Activated CD4-positive, alpha-beta T cell treated with anti-CD3 and anti-CD28 coated beads, Interleukin-10, Interleukin-2, amounts not matched to agents 100 ng/mL and 50 ng/mL, durations not matched to agents 16 hours and 8 hours (primary cell): Measurements from ENCODE around the gene MAN2B1.
"Not testable (repeated sequence)": the region's sequence is repeated elsewhere in the genome, so short reads cannot be mapped to it uniquely, and the experiment has no call there.

Experiments
- DNase-seq: peaks from one replicate; pipeline ENCODE4 v3.0.0-alpha.2; 2020

The MAN2B1 gene

DNA sequence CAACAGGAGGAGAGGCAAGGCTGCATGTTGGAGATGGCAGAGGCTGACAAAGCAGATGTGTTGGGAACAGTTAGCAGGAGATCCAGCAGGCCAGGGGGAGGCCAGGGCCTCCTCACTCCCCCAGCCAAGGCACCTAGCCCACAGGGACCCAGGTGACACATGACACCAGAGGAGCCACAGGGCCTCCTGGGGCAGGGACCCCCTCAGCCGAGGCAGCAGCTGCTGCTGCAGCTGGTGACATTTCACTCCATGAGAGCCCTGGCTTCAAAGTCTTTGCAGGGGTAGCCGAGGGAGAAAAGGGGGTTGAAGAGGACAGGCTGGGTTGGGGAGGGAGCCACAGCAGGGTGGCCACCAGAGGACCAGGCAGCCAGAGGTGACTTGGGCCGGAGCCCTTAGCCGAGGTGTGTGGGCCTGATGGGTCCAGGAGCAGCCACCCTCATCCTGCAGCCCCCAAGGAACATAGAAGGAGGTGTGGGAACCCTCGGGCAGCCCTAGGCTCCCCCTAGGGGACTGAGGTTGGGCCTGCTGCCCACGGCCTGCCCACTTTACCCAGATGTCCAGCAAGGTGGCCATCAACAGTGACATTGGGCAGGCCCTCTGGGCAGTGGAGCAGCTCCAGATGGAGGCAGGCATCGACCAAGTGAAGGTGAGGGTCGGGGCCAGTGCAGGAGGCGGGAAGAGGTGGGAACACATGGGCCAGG lies 21.1 kb upstream of the MAN2B1 start, which contains the start of gene GNG14:
GNG14 (plus strand) TSS at position 503 of the 701 bp plus-strand sequence; CDS start at position 554, 51 bp downstream.
- DNase-seq: no peak

DNA sequence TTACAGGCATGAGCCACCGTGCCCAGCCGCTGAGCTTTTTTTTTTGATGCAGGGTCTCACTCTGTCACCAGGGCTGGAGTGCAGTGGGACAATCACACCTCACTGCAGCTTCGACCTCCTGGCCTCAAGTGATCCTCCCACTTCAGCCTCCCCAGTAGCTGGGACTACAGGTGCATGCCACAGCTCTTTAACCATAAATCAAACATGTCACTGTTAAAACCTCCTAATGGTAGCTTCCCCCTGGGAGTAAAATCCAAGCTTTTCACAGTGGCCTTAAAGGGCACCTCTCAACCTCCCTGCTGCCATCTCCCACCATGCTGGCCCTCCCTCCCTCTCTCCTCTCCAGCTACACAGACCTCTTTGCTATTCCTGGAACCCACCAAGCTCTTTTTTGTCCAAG lies 19.3 kb upstream of the MAN2B1 start:
- DNase-seq: no peak

GRCh38 chr19:12681074-12681987 lies 14.8 kb upstream of the MAN2B1 start, which contains the start of gene DHPS:
Gene DHPS (minus strand): TSS chr19:12681880. CDS start chr19:12681766, 114 bp downstream.
- peak; percentile 96 for DNase-seq

DNA sequence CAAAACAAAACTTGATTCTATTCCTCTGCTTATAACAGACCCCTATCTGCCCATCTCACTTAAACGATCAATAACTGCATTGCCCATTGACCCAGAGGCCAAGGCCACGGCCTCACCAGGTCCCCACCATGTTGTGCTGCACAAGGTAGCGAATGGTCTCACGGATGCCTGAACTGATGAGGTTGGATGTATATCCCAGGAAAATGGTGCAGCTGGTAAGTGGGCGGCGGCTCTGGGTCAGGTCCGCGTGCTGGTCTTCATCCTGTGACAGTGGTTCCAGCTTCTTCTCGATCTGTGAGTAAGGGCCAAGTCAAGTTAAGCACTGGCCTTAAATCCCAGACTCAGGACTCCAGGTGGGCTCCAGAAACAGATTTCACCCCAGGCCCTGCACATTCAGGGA lies 13.5 kb upstream of the MAN2B1 start:
- no peak for DNase-seq

GRCh38 chr19:12678039-12678438 lies 11.5 kb upstream of the MAN2B1 start:
- not testable (repeated sequence) for DNase-seq

GRCh38 chr19:12676928-12677327 lies 10.4 kb upstream of the MAN2B1 start:
- no peak for DNase-seq

DNA sequence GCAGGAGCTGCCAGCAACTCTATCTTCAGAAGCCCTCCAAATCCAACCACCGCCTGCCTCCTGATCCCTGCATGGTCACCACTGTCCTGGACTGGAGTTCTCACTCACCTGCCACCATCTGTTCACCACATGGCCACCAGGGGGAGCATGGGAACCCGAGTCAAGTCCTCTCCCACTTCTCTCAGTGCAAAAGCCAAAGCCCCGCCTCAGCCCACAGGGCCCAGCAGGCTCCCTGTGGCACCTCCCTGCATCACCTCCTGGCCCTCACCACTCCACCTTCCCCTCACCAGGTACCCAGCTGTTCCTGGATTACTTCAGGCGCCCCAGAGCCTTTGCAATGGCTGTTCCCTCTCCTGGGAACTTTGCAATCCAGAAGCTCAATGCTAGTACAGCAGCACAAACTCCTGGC lies 9.8 kb upstream of the MAN2B1 start:
- DNase-seq: peak; percentile 91

- no peak for DNase-seq
Observed at GRCh38 chr19:12675940-12676339, 9.4 kb upstream of the MAN2B1 start.

DNA sequence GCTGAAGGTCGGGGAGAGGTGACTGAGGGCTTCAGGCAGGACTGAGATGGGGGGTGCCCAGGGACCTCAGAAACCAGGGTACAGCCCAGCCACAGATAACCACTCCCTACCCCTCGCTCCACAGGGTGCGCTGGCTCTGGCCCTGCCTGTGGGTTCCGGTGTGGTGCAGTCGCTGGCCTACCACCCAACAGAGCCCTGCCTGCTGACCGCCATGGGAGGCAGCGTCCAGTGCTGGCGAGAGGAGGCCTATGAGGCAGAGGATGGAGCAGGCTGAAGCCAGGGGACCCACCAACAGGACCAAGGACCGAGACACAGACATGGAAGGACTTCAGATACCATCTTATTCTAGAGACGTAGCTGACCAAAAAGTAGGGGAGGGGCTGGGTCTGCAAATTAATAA lies 8.9 kb upstream of the MAN2B1 start:
- no peak for DNase-seq

GRCh38 chr19:12672744-12673143 lies 6.2 kb upstream of the MAN2B1 start:
- DNase-seq: no peak

GRCh38 chr19:12670159-12670928 lies 3.8 kb upstream of the MAN2B1 start:
- no peak for DNase-seq

- DNase-seq: peak; percentile 79
Observed at GRCh38 chr19:12669270-12670158, 3.0 kb upstream of the MAN2B1 start.

GRCh38 chr19:12668932-12669269 lies 2.4 kb upstream of the MAN2B1 start:
- DNase-seq: peak; percentile 66

GRCh38 chr19:12668346-12668745 lies 1.8 kb upstream of the MAN2B1 start:
- no peak for DNase-seq

DNA sequence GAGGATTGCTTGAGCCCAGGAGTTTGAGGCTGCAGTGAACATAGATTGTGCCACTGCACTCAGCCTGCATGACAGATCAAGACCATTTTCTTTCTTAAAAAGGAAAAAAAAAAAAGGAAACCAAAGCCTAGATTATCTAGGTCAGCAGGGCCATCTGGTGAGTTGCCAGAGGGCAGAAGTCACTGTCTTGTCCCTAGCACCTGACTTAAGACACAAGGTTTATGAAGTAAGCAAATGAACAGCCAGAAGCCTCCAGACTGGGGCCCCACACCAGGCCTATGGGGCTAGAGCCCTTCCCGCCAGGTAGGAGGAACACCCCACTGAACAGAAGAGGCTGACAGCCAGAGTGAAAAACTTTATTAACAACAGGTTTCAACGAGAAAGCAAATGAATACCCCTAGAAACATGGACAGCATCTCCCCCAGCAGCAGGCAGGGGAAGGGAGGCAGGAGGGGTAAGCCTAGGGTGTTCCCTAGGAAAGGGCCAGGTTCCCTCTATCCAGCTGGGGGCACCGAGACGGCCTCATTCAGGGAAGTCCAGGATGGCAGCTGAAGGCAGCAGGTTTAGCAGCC lies 1.3 kb upstream of the MAN2B1 start:
- no peak for DNase-seq

DNA sequence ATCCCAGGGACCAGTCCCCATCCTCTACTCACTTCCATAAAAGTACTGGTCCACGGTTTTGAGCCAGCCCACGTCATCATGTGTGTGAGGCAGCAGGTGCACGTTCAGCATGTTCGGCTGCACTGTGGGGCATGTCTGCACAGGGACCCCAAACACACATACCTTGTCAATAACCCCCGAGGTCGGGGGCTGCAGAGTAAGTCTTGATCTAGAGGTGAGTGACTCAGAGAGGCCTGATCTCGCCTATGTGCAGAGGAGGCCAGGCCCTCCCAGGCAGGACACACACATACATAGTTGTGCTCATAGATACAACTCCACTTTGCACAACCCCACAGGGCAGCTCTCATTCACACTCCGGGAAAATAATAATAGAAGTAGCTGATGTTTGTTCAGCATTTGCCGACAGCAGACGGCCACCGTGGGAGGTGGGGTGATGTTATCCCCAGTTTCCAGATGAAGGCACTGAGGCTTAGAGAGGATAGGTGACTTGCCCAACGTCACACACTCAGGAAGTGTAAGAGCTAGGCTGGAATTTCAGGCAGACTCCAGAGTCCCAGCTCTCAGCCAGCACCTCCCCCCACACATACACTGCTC lies 774 bp downstream of the MAN2B1 start:
- DNase-seq: peak; percentile 43

DNA sequence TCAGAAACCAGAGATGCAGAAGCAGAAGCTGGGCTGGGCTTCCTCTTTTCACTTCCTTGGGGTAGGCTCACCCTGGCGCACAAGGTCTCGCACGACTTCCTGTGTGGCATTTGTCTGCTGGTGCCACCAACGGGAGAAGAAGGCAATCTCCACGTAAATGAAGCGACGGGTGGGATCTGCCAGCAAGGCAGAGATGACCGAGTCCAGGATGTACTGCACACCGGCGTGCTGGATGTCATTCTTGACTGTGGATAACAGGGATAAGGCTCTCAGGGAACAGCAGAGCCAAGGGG lies 1.3 kb downstream of the MAN2B1 start:
- DNase-seq: peak; percentile 85

DNA sequence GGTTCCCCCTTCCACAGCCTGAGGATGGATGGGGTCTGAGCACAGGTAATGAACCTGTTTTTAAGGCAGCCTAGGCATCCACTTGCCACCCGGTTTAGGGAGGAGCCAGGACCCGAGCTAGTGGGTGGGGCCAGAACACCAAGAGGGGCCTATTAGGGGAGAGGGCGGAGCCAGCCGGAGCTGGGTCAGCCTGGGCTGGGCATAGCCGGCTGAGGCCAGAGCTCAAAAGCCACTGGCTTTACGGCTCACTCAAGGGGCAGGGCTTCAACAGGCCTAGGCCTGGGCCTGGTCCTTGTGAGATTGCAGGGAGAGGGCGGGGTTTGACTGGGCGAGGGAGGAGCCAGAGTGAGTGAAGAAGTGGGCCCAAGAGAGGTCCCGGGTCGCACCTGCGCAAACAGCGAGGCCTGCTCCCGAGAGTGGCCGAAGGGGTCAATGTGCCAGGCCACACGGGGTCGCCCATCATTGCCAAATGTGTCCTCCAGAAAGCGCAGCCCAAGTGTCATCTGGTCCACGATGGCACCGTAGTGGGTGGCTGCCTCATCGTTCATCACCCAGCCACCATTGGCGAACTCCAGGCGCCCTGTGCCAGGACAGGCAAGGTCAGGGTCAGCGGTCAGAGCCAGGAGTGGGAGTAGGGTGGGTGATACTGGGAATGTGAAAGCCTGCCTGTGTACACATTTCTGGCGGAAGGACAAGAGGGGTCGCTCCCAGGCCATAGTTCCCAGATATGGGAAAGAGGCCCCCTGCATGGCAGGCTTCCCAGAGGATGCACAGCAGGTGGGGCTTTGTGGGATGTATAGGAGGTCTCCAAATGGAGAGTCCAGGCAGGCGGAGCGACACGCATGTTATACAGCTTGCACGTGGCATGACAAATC lies 1.9 kb downstream of the MAN2B1 start:
- DNase-seq: peak; percentile 28

DNA sequence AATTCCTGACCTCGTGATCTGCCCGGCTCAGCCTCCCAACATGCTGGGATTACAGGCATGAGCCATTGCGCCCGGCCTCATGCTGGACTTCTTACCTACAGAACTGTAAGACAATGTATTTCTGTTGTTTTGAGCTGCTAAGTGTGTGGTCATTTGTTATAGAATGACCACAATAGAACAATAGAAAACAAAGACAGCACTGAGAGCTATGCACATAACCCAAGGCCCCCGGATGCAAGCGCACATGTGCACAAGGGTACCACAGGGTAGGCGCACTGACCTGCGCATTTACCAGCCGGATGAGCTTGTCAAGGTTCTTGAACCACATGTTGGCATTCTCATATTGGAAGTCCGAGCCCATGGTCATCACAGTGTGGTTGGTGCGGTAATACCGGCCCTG lies 5.6 kb downstream of the MAN2B1 start:
- no peak for DNase-seq

DNA sequence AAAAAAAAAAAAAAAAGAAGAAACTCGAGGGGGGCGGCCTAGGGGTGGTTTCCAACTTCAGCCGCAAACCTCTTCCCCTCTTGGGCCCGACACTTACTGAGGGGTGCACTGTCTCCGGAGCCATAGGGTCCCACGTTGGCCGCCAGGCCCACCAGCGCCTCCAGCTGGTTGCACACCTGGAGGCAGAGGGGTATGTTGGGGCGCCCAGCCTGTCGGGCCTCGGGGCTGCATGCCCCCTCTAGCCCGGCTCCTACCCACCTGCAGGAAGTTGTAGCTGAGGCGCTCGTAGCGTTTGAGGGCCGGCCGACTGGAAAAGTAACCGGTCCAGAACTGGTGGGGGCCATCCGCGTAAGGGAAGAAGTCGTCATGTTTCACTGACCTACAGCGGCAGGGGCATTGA lies 8.6 kb downstream of the MAN2B1 start:
- no peak for DNase-seq
